Kidney epithelial cell (primary cell): ENCODE data around the gene C4orf50. TPM values are rescaled to one million over a fixed set of nuclear protein-coding genes. Genes with fewer than 3 reads are reported as not detected.
A peak's percentile ranks its signal among the peaks of the same experiment; 100 is the strongest.

Source experiments
- DNase-seq: peaks from one replicate; pipeline ENCODE4 v3.0.0-alpha.2; 2010; ENCODE audit warnings: low read depth
- H3K27me3 ChIP-seq: 2 replicates; pipeline ENCODE4 v1.6.0; 2011; ENCODE audit warnings: low read length; ENCODE audit not compliant: control insufficient read depth, insufficient read depth
- H3K36me3 ChIP-seq: 2 replicates; pipeline ENCODE4 v1.5.1; 2011; ENCODE audit warnings: low read length; ENCODE audit not compliant: control insufficient read depth, insufficient read depth
- H3K4me3 ChIP-seq: 2 replicates; pipeline ENCODE4 v1.5.1; 2011; ENCODE audit warnings: low read depth, mild to moderate bottlenecking, control low read depth, low read length
- CTCF ChIP-seq: IDR thresholded peaks from 2 replicates; pipeline ENCODE4 v1.5.1; 2011; ENCODE audit warnings: mild to moderate bottlenecking, moderate library complexity, low read length, control low read depth, inconsistent platforms; ENCODE audit not compliant: insufficient read depth, poor library complexity, severe bottlenecking
- total RNA-seq: library from RNA; depleted of rRNA; stranded (reverse); fragments of >200 nt; gene quantifications from 2 replicates; pipeline ENCODE4 v1.2.3, GENCODE V29; 2015

The C4orf50 gene
- total RNA-seq, 1 donor from 2014 or later = not detected

GRCh38 chr4:5999830-6000365, 18.3 kb downstream of the C4orf50 start:
- no peak for DNase-seq
- Histone ChIP-seq H3K27me3 (peaks cover 4% of the 10 kb centered on the region), H3K4me3 (no peak overlapping the region), H3K36me3 (no peaks in the 10 kb centered on the region)
- no peak for TF ChIP-seq CTCF

GRCh38 chr4:5999356-5999755, 18.9 kb downstream of the C4orf50 start:
- Histone ChIP-seq H3K4me3 (no peak overlapping the region), H3K36me3 (no peaks in the 10 kb centered on the region), H3K27me3 (peaks cover 4% of the 10 kb centered on the region)
- DNase-seq = no peak
- TF ChIP-seq CTCF = no peak

GRCh38 chr4:5998333-5998936, 19.8 kb downstream of the C4orf50 start:
- peaks cover 4% of the 10 kb centered on the region for H3K27me3 ChIP-seq
- no peak for DNase-seq
- no peaks in the 10 kb centered on the region for H3K36me3 ChIP-seq
- TF ChIP-seq CTCF = peak; percentile 96
- H3K4me3 ChIP-seq = no peak overlapping the region

- Histone ChIP-seq H3K36me3 (no peaks in the 10 kb centered on the region), H3K4me3 (no peak overlapping the region), H3K27me3 (peaks cover 4% of the 10 kb centered on the region)
- no peak for DNase-seq
- TF ChIP-seq CTCF = no peak
Observed at GRCh38 chr4:5996641-5997040, 21.6 kb downstream of the C4orf50 start.

- DNase-seq = no peak
- H3K4me3 ChIP-seq = no peak overlapping the region
Observed at GRCh38 chr4:5995901-5996623, 22.2 kb downstream of the C4orf50 start.

More at GRCh38 chr4:5995901-5996623, 22.2 kb downstream of the C4orf50 start:
- Histone ChIP-seq H3K36me3 (no peaks in the 10 kb centered on the region), H3K27me3 (peaks cover 4% of the 10 kb centered on the region)
- TF ChIP-seq CTCF = no peak
